Stimulated activated CD8-positive, alpha-beta memory T cell treated with anti-CD3 and anti-CD28 coated beads, Interleukin-7, amount 100 ng/mL, for 24 hours (primary cell): ENCODE measurements around the gene GIT2.
"Not testable (repeated sequence)": the region's sequence is repeated elsewhere in the genome, so short reads cannot be mapped to it uniquely, and the experiment has no call there.

Experiments used
- DNase-seq: peaks from one replicate; pipeline ENCODE4 v3.0.0-alpha.2; 2020; ENCODE audit warnings: low read depth

The GIT2 gene

GRCh38 chr12:110004598-110004997 is 8.4 kb upstream of the GIT2 start:
- no peak for DNase-seq

- DNase-seq = no peak
These were observed 6.7 kb upstream of the GIT2 start for GRCh38 chr12:110002676-110003515.

GRCh38 chr12:110001596-110001995 is 5.4 kb upstream of the GIT2 start:
- DNase-seq = no peak

- no peak for DNase-seq
These were observed 3.9 kb upstream of the GIT2 start for GRCh38 chr12:109999983-110000505.

- DNase-seq = no peak
These were observed 3.4 kb upstream of the GIT2 start for GRCh38 chr12:109999649-109999971.

GRCh38 chr12:109998904-109999648 is 2.9 kb upstream of the GIT2 start, which contains the start of gene ANKRD13A:
Gene ANKRD13A (plus strand): TSS chr12:109999430. CDS start chr12:109999689, 259 bp downstream.
- DNase-seq = peak; percentile 70

- DNase-seq = no peak
These were observed 2.2 kb upstream of the GIT2 start for GRCh38 chr12:109998241-109998903.

- no peak for DNase-seq
These were observed 1.2 kb upstream of the GIT2 start for GRCh38 chr12:109997393-109997792.

- DNase-seq = no peak
These were observed 300 bp upstream of the GIT2 start for GRCh38 chr12:109996483-109996853.

GRCh38 chr12:109995361-109995685 is 845 bp downstream of the GIT2 start:
- no peak for DNase-seq

- no peak for DNase-seq
These were observed 1.6 kb downstream of the GIT2 start for GRCh38 chr12:109994401-109995175.

- no peak for DNase-seq
These were observed 3.1 kb downstream of the GIT2 start for GRCh38 chr12:109993091-109993490.

GRCh38 chr12:109991586-109991985 is 4.6 kb downstream of the GIT2 start:
- DNase-seq = no peak

- no peak for DNase-seq
These were observed 6.8 kb downstream of the GIT2 start for GRCh38 chr12:109989380-109989779.

- no peak for DNase-seq
These were observed 7.3 kb downstream of the GIT2 start for GRCh38 chr12:109988903-109989302.

GRCh38 chr12:109988274-109988673 is 7.9 kb downstream of the GIT2 start:
- DNase-seq = no peak

GRCh38 chr12:109987615-109988014 is 8.6 kb downstream of the GIT2 start:
- no peak for DNase-seq

- DNase-seq = not testable (repeated sequence)
These were observed 9.9 kb downstream of the GIT2 start for GRCh38 chr12:109986236-109986635.

GRCh38 chr12:109983432-109984142 is 12.6 kb downstream of the GIT2 start:
- no peak for DNase-seq

GRCh38 chr12:109982210-109982609 is 14.0 kb downstream of the GIT2 start:
- DNase-seq = no peak

- no peak for DNase-seq
These were observed 14.9 kb downstream of the GIT2 start for GRCh38 chr12:109981311-109981710.
